Measurements from ENCODE around the gene HMGCS1. TPM values are rescaled to one million over a fixed set of nuclear protein-coding genes. Genes with fewer than 3 reads are reported as not detected.

Gene HMGCS1
- total and polyA plus RNA-seq, 9 of the 15 experiments (the other 6 are each of a cell fraction or from before 2014, with no cell fraction given) = 43.7 to 337 (median 111) TPM

DNA sequence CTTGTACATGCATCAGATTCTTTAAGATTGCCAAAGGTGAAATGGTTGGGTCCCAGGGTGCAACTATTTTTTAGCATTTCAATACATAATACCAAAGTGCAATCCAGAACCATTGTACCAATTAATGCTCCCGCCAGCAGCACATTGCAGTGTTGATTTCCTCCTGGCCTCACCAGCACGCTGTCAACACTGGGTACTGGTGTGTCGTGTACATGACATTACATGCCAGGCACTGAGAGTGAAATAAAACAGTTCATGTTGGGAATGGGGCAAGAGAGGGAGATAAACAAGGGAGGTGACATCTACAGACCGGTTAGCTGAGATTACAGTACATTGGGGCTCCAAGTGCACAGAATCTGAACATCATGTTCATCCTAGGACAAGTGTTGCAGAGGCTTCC is 37.8 kb downstream of the HMGCS1 start:
- ChIA-PET POLR2A (interaction anchor here (1.3 to 2.0 kb wide), 4 partner anchors 8 to 37 kb away, joined by 3 to 8 read pairs (median 4); no protein-coding TSS in a partner anchor), CTCF (ENCODE audit: low intra/inter-chr PET ratio) (no interaction called here)
- no TSS peak for BruUV-seq (replicated peaks)
- no peak overlapping the region for H2AFZ ChIP-seq (ENCODE audit: low read depth, low read length)
- no peaks in the 10 kb centered on the region for H3K36me3 ChIP-seq (ENCODE audit: control insufficient read depth, insufficient read depth, low read length)
- no peaks in the 10 kb centered on the region for H3K9me1 ChIP-seq (ENCODE audit: control insufficient read depth, insufficient read depth, low read length)
- no peak overlapping the region for H3K9ac ChIP-seq (ENCODE audit: insufficient read depth in 1 of 2, low read depth in 2 of 2, low read length in 2 of 2)
- intact Hi-C loops (cut with micrococcal nuclease) = loop anchor here (5.0 kb wide), 1 partner anchor 37 kb away; the partner anchor contains the start of gene HMGCS1
- no peak for FAIRE-seq
- H3K4me1 ChIP-seq (replicated peaks in 1 of 2; ENCODE audit: control insufficient read depth in 2 of 2, insufficient read depth in 2 of 2, low read length in 2 of 2) = peaks cover 9 to 15% of the 10 kb centered on the region in 2 experiments
- no peak overlapping the region for H3K4me3 ChIP-seq
- in situ Hi-C loops (cut with MboI) = no loop called here
- no peak for ATAC-seq
- DNase-seq (ENCODE audit: extremely low read depth in 1 of 4, low spot score in 3 of 4) = no peak
- H3K9me3 ChIP-seq (replicated peaks; ENCODE audit: control insufficient read depth, insufficient read depth, low read depth, low read length) = no peaks in the 10 kb centered on the region
- H3K27ac ChIP-seq (ENCODE audit: extremely low read depth, low read depth, low read length) = no peak overlapping the region
- no peaks in the 10 kb centered on the region for H3K79me2 ChIP-seq (ENCODE audit: control insufficient read depth, insufficient read depth, low read length)
- 33% methylated on average over 4 of the region's 4 CpGs for WGBS (ENCODE audit: insufficient coverage, low coverage, missing lambda C conversion rate)
- H4K20me1 ChIP-seq (replicated peaks; ENCODE audit: control insufficient read depth, insufficient read depth, low read length) = no peaks in the 10 kb centered on the region
- TF ChIP-seq, protein P1, sequence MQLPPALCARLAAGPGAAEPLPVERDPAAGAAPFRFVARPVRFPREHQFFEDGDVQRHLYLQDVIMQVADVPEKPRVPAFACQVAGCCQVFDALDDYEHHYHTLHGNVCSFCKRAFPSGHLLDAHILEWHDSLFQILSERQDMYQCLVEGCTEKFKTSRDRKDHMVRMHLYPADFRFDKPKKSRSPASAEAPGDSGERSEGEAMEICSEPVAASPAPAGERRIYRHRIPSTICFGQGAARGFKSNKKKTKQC (CRISPR knock-in tag; IDR thresholded peaks at IDR 0.05) = no peak
- TF ChIP-seq ZSCAN29 (IDR thresholded peaks at IDR 0.05) (no peak), MYBL2 (IDR thresholded peaks at IDR 0.05; ENCODE audit: low read depth) (no peak), MYBL2 (CRISPR knock-in tag; IDR thresholded peaks at IDR 0.05; ENCODE audit: borderline replicate concordance) (no peak), HNRNPH1 (optimal IDR thresholded peaks at IDR 0.05; ENCODE audit: low read depth, low read length) (no peak), KAT8 (IDR thresholded peaks at IDR 0.05; ENCODE audit: low read depth) (no peak), RBM14 (IDR thresholded peaks at IDR 0.05; ENCODE audit: borderline replicate concordance, insufficient read depth, low read depth, low read length) (no peak)
- TF ChIP-seq, protein P2, sequence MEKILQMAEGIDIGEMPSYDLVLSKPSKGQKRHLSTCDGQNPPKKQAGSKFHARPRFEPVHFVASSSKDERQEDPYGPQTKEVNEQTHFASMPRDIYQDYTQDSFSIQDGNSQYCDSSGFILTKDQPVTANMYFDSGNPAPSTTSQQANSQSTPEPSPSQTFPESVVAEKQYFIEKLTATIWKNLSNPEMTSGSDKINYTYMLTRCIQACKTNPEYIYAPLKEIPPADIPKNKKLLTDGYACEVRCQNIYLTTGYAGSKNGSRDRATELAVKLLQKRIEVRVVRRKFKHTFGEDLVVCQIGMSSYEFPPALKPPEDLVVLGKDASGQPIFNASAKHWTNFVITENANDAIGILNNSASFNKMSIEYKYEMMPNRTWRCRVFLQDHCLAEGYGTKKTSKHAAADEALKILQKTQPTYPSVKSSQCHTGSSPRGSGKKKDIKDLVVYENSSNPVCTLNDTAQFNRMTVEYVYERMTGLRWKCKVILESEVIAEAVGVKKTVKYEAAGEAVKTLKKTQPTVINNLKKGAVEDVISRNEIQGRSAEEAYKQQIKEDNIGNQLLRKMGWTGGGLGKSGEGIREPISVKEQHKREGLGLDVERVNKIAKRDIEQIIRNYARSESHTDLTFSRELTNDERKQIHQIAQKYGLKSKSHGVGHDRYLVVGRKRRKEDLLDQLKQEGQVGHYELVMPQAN (IDR thresholded peaks at IDR 0.05; ENCODE audit: borderline replicate concordance) = no peak
- TF ChIP-seq, protein P3, sequence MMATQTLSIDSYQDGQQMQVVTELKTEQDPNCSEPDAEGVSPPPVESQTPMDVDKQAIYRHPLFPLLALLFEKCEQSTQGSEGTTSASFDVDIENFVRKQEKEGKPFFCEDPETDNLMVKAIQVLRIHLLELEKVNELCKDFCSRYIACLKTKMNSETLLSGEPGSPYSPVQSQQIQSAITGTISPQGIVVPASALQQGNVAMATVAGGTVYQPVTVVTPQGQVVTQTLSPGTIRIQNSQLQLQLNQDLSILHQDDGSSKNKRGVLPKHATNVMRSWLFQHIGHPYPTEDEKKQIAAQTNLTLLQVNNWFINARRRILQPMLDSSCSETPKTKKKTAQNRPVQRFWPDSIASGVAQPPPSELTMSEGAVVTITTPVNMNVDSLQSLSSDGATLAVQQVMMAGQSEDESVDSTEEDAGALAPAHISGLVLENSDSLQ (IDR thresholded peaks at IDR 0.05) = no peak
- no peaks in the 10 kb centered on the region; a peak in 1 of 5 replicates for H3K27me3 ChIP-seq (ENCODE audit: control insufficient read depth in 2 of 2, insufficient read depth in 2 of 2, low read length in 2 of 2)
- H3K4me2 ChIP-seq (ENCODE audit: insufficient read depth, low read length) = no peak overlapping the region
